Mucosa of descending colon (tissue), 3 donors: ENCODE results near the gene C1RL. TPM values are rescaled to one million over a fixed set of nuclear protein-coding genes. Genes with fewer than 3 reads are reported as not detected.
"Not testable (repeated sequence)": the region's sequence is repeated elsewhere in the genome, so short reads cannot be mapped to it uniquely, and the experiment has no call there.

Source experiments
- ATAC-seq: fragments of 200-7000 bp; cut with Tn5 transposase; one replicate; pipeline ENCODE4 v1.9.1; 2020; ENCODE audit warnings: mild to moderate bottlenecking, moderate library complexity
- DNase-seq, 3 donors: peaks; one replicate each; pipeline ENCODE4 v3.0.0-alpha.2; 2020
- H3K36me3 ChIP-seq: fragments of 200-600 bp; one replicate; pipeline ENCODE4 v1.8.0; 2021; ENCODE audit warnings: low read depth, mild to moderate bottlenecking
- H3K4me1 ChIP-seq: fragments of 200-600 bp; one replicate; pipeline ENCODE4 v1.8.0; 2021; ENCODE audit warnings: low read depth, mild to moderate bottlenecking
- H3K4me3 ChIP-seq: fragments of 200-600 bp; one replicate; pipeline ENCODE4 v1.8.0; 2021; ENCODE audit warnings: mild to moderate bottlenecking
- H3K9me3 ChIP-seq: fragments of 200-600 bp; one replicate; pipeline ENCODE4 v1.8.0; 2021; ENCODE audit warnings: mild to moderate bottlenecking
- CTCF ChIP-seq: fragments of 200-600 bp; IDR thresholded peaks from one replicate; pipeline ENCODE4 v1.8.0; 2022; ENCODE audit warnings: antibody characterized with exemption, mild to moderate bottlenecking
- intact Hi-C, 2 donors: fragments of 100-400 bp; cut with DNase I in 1 of 2; cut with micrococcal nuclease in 1 of 2; formaldehyde crosslinking; loops; one replicate each; pipeline versions ENCODE4 v1.11.0 to v1.11.1; 2022; cut with DNase I, micrococcal nuclease
- total RNA-seq, 3 donors: library from RNA; stranded (reverse); fragmentation: NEBNext Ultra II Directional in 2 of 3; extraction: Animal tissue kit (Norgen Biotek cat#: 25700) in 2 of 3; gene quantifications; one replicate each; pipeline versions ENCODE4 v1.2.1 to v1.2.4, GENCODE V29; 2021 to 2023
- donor health status: DM: no; HTN: no; CAD: no; lungs with moderate emphysema.
- donor health status: DM: no; HTN: no; CAD: no.
- donor health status: DM: no; HTN: yes; CAD: no.

The C1RL gene
- total RNA-seq, 3 donors from 2014 or later: 47.5 to 61.4 (median 49.4) TPM

DNA sequence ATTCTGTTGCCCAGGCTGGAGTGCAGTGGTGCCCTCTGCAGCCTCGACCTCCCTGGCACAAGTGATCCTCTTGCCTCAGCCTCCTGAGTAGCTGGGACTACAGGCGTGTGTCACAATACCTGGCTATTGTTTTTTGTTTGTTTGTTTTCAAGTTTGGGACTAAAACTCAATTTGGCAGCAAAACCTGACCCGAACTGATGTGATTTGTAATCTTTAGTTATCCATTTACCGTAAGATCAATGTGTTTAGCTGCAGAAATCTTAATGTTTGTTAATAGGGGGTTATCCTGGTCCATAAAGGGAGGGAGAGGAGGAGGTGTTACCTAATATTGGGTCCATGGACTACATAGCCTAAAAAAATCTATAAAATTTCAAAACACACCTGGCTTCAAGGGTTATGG, 49.2 kb downstream of the C1RL start:
- ATAC-seq: no peak
- no peaks in the 10 kb centered on the region for H3K36me3 ChIP-seq
- DNase-seq: no peak
- no peaks in the 10 kb centered on the region for H3K4me1 ChIP-seq
- no peak overlapping the region for H3K4me3 ChIP-seq
- H3K9me3 ChIP-seq: no peaks in the 10 kb centered on the region
- no peak for TF ChIP-seq CTCF
- intact Hi-C loops: no loop called here

DNA sequence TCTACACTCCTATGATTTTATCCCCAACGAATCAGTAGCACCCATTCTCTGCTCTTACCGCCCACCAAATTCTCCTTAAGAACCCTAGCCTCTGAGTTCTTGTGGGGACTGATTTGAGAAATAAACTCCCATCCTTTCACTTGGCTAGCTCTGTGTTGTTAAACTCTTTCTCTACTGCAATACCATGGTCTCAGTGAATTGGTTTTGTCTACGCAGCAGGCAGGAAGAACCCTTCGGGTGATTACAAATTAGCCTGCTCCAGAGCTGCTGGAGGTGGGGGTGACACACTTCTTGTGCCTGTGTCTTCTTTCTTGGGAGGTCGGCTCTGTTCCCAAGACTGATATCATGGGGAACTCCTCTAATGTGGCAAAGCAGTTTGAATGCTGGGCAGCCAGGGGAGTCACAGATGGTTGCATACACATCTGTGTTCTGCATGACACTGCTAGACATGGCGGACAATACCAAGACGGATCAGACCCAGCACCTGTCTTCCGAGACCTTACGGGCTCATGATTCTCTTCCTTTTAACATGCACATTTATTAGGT, 50.1 kb downstream of the C1RL start:
- TF ChIP-seq CTCF: no peak
- H3K4me3 ChIP-seq: no peak overlapping the region
- no peaks in the 10 kb centered on the region for H3K9me3 ChIP-seq
- DNase-seq (no peak), ATAC-seq (no peak)
- no peaks in the 10 kb centered on the region for H3K36me3 ChIP-seq
- no peaks in the 10 kb centered on the region for H3K4me1 ChIP-seq
- intact Hi-C loops: no loop called here

DNA sequence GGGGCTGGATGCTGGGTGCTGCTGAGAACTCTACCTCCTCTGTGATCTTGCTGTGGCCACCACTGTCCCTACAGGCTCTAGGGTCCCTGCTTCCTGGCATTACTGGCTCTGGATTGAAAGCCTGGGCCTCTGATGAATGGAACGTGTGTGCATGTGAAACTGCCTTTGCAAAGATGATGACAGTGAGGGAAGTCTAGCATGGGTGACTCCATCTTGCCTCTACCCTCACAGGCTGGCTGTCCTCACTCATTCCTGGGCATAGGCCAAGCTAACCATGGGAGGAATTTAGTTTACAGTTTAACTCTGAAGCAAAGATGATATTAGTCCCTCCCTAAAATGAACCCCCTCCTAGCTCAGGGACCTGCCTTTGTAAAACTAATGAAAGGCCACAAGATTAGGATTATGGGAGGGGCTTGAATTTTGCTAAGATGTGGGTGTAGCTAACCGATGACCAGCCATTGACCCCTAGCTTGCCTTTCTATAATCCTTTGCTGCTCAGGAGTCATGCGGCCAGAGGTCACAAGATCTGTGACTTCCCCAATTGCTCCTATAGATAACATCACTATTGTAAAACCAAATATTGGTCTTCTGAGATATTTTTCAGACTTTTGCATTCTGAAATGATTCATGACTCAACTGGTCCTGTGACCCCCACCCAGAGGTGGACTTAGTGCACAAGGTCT, 50.7 kb downstream of the C1RL start:
- peak in 1 of 3 donors; percentile 53 for DNase-seq
- TF ChIP-seq CTCF: no peak
- no peak for ATAC-seq
- no peak overlapping the region for H3K4me3 ChIP-seq
- no peaks in the 10 kb centered on the region for H3K4me1 ChIP-seq
- H3K36me3 ChIP-seq: no peaks in the 10 kb centered on the region
- no peaks in the 10 kb centered on the region for H3K9me3 ChIP-seq
- intact Hi-C loops: no loop called here

DNA sequence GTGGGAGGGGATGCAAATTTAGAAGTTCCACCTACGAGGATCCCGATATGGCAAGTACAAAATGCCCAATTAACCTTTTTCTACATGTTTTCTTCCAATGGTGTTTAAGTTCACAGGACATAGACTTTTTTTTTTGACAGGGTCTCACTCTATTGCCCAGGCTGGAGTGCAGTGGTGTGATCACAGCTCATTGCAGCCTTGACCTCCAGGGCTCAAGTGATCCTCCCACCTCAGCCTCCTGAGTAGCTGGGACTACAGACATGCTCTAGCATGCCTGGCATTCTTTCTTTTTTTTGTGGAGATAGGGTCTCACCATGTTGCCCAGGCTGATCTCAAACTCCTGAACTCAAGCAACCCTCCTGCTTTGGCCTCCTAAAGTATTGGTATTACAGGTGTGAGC, 53.3 kb downstream of the C1RL start:
- H3K4me1 ChIP-seq, intact Hi-C loops, ATAC-seq, H3K9me3 ChIP-seq, H3K4me3 ChIP-seq, DNase-seq, H3K36me3 ChIP-seq: not testable (repeated sequence)

- intact Hi-C loops: no loop called here
- TF ChIP-seq CTCF: no peak
- no peaks in the 10 kb centered on the region for H3K36me3 ChIP-seq
- H3K4me1 ChIP-seq: no peaks in the 10 kb centered on the region
- no peaks in the 10 kb centered on the region for H3K9me3 ChIP-seq
- DNase-seq (no peak), ATAC-seq (no peak)
- H3K4me3 ChIP-seq: no peak overlapping the region
Measured at GRCh38 chr12:7054925-7055324, 54.1 kb downstream of the C1RL start.

- H3K4me1 ChIP-seq, ATAC-seq, H3K4me3 ChIP-seq, intact Hi-C loops, DNase-seq, H3K9me3 ChIP-seq, H3K36me3 ChIP-seq: not testable (repeated sequence)
Measured at GRCh38 chr12:7049973-7050372, 59.0 kb downstream of the C1RL start.

- DNase-seq, H3K9me3 ChIP-seq, ATAC-seq, H3K4me3 ChIP-seq, H3K4me1 ChIP-seq, H3K36me3 ChIP-seq, intact Hi-C loops: not testable (repeated sequence)
Measured at GRCh38 chr12:7049445-7049951, 59.5 kb downstream of the C1RL start.
